ENCODE data around the gene PXDC1. TPM values are rescaled to one million over a fixed set of nuclear protein-coding genes. Genes with fewer than 3 reads are reported as not detected.

Gene PXDC1
- 10 to 100 TPM; 24.1 to 86.4 TPM for total RNA-seq
- 100 to 1,000 TPM in 1 of 2 donors, 10 to 100 TPM in 1; 68.8 to 106 TPM for polyA plus RNA-seq

GRCh38 chr6:3751077-3751729 is at the start of gene PXDC1:
TSS of gene PXDC1 (minus strand) at chr6:3751713. CDS start at chr6:3751531, 182 bp downstream.
- Histone ChIP-seq H3K27ac (ENCODE audit: low read depth in 1 of 2, low read length in 2 of 2) (peak within 1 kb of the TSS; percentile 96 to 99), H3K4me1 (ENCODE audit: control insufficient read depth in 4 of 4, insufficient read depth in 4 of 4, low read length in 3 of 4) (peaks cover 9 to 37% (median 27%) of the 10 kb centered on the region in 4 donors)
- WGBS: under 1% methylated on average over 88 of the region's 88 CpGs

DNA sequence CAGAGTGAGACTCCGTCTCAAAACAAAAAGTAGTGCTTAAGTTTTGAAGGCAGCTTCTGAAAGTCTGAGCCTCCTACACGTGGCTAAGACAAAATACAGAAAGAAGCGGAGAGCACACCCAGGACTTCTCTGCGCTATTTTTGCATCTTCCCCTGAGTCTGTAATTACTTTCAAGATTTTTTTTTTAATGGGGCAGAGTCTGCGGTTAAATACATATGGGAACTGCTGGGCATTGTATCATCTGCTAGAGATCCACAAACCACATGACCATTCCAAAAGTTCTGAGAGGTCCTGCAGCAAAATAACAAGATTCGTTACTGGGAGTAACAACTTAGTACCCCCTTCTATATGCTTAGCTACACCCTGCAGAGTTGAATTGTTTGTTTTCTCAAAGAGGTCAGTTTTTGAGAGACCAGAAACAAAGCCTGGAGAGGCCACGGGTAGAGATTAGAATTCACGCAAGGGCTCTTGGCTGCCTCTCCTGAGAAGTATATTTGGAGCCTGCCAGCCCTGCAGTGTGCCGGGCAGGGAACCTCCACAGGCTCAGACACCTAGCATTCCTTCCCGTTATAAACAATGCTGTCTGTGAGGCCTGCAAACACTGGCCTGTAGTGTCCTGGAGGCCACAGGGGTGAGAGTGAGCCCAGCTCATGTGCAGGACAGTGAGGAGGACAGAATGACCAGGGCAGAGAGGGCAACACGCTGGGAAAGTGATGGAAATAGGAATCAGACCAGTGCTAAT is 49.5 kb upstream of the PXDC1 start:
- Histone ChIP-seq H3K9me3 (ENCODE audit: control insufficient read depth in 4 of 4, low read length in 3 of 4) (no peaks in the 10 kb centered on the region), H3K4me3 (ENCODE audit: low read depth in 1 of 3, low read length in 3 of 3) (no peak overlapping the region), H3K36me3 (ENCODE audit: control insufficient read depth in 4 of 4, insufficient read depth in 3 of 4, low read depth in 1 of 4, low read length in 3 of 4) (no peaks in the 10 kb centered on the region), H3K4me1 (ENCODE audit: control insufficient read depth in 4 of 4, insufficient read depth in 4 of 4, low read length in 3 of 4) (peaks cover 0 to under 1% (median 0%) of the 10 kb centered on the region in 4 donors), H3K9ac (ENCODE audit: low read depth in 1 of 2, low read length in 2 of 2) (no peak overlapping the region), H3K27me3 (ENCODE audit: control insufficient read depth in 4 of 4, insufficient read depth in 4 of 4, low read length in 3 of 4) (no peaks in the 10 kb centered on the region), H3K27ac (ENCODE audit: low read depth in 1 of 2, low read length in 2 of 2) (no peak overlapping the region)
- TF ChIP-seq YY1 (IDR thresholded peaks at IDR 0.05): no peak
- TF ChIP-seq NR2F2 (IDR thresholded peaks at IDR 0.05): no peak
- TF ChIP-seq FOXA2 (IDR thresholded peaks at IDR 0.05): no peak
- WGBS: 86% methylated on average over 11 of the region's 11 CpGs
- no peak for DNase-seq (ENCODE audit: low spot score)

More at GRCh38 chr6:3751077-3751729, at the start of gene PXDC1:
- Histone ChIP-seq H3K9ac (ENCODE audit: low read depth in 1 of 2, low read length in 2 of 2) (peak within 1 kb of the TSS; percentile 84 to 88), H3K27me3 (ENCODE audit: control insufficient read depth in 4 of 4, insufficient read depth in 4 of 4, low read length in 3 of 4) (no peaks in the 10 kb centered on the region), H3K36me3 (ENCODE audit: control insufficient read depth in 4 of 4, insufficient read depth in 3 of 4, low read depth in 1 of 4, low read length in 3 of 4) (peaks cover 0 to 5% (median 0%) of the 10 kb centered on the region in 4 donors), H3K9me3 (ENCODE audit: control insufficient read depth in 4 of 4, low read length in 3 of 4) (no peaks in the 10 kb centered on the region), H3K4me3 (ENCODE audit: low read depth in 1 of 3, low read length in 3 of 3) (peak within 1 kb of the TSS; percentile 63 to 88 (median 83))
- TF ChIP-seq FOXA1 (IDR thresholded peaks at IDR 0.05) (no peak), MAX (IDR thresholded peaks at IDR 0.05) (no peak)
- DNase-seq (ENCODE audit: low spot score): peak; percentile 42

DNA sequence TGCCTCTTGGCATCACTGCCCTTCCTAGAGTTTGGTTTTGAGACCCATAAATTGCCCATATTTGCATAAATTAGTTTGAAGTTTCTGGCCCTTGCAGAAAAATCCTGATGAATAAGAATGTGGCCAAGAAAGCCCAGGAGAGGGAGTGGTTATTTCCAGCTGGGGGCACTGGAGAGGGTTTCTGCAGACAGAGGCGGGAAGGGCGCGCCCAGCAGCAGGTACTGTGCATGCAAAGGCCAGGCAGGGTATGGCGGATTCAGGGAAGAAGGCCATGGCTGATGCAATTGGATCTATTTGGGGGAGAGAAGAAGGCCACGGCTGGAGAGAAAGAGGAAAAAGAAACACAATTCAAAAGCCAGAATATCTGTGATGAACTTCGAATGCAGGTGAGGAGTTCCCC is 48.2 kb upstream of the PXDC1 start:
- no peak for TF ChIP-seq HNF4A (conservative IDR thresholded peaks at IDR 0.05)
- no peak for TF ChIP-seq NR2F2 (IDR thresholded peaks at IDR 0.05)
- no peak for TF ChIP-seq EGR1 (IDR thresholded peaks at IDR 0.05; ENCODE audit: low read depth in 2 of 2)
- no peak for TF ChIP-seq GABPA (IDR thresholded peaks at IDR 0.05 in 1 of 2, conservative IDR thresholded peaks at IDR 0.05 in 1 of 2)
- no peak for TF ChIP-seq RXRA (IDR thresholded peaks at IDR 0.05)
- TF ChIP-seq ATF3 (IDR thresholded peaks at IDR 0.05): no peak
- TF ChIP-seq, protein P1, sequence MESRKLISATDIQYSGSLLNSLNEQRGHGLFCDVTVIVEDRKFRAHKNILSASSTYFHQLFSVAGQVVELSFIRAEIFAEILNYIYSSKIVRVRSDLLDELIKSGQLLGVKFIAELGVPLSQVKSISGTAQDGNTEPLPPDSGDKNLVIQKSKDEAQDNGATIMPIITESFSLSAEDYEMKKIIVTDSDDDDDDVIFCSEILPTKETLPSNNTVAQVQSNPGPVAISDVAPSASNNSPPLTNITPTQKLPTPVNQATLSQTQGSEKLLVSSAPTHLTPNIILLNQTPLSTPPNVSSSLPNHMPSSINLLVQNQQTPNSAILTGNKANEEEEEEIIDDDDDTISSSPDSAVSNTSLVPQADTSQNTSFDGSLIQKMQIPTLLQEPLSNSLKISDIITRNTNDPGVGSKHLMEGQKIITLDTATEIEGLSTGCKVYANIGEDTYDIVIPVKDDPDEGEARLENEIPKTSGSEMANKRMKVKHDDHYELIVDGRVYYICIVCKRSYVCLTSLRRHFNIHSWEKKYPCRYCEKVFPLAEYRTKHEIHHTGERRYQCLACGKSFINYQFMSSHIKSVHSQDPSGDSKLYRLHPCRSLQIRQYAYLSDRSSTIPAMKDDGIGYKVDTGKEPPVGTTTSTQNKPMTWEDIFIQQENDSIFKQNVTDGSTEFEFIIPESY (IDR thresholded peaks at IDR 0.05): no peak
- TF ChIP-seq RAD21 (IDR thresholded peaks at IDR 0.05): no peak
- TF ChIP-seq FOXA1 (IDR thresholded peaks at IDR 0.05): no peak
- Histone ChIP-seq H3K9ac (ENCODE audit: low read depth in 1 of 2, low read length in 2 of 2) (no peak overlapping the region), H3K9me3 (ENCODE audit: control insufficient read depth in 4 of 4, low read length in 3 of 4) (no peaks in the 10 kb centered on the region), H3K36me3 (ENCODE audit: control insufficient read depth in 4 of 4, insufficient read depth in 3 of 4, low read depth in 1 of 4, low read length in 3 of 4) (no peaks in the 10 kb centered on the region), H3K4me1 (ENCODE audit: control insufficient read depth in 4 of 4, insufficient read depth in 4 of 4, low read length in 3 of 4) (peaks cover 0 to 2% (median 0%) of the 10 kb centered on the region in 4 donors), H3K27me3 (ENCODE audit: control insufficient read depth in 4 of 4, insufficient read depth in 4 of 4, low read length in 3 of 4) (no peaks in the 10 kb centered on the region), H3K4me3 (ENCODE audit: low read depth in 1 of 3, low read length in 3 of 3) (no peak overlapping the region), H3K27ac (ENCODE audit: low read depth in 1 of 2, low read length in 2 of 2) (no peak overlapping the region)
- DNase-seq (ENCODE audit: low spot score): no peak
- whole genome bisulfite sequencing: 86% methylated on average over 6 of the region's 6 CpGs

All from liver (tissue), 9 donors.